H9 (cell line): ENCODE data around the gene CADPS2. TPM values are rescaled to one million over a fixed set of nuclear protein-coding genes. Genes with fewer than 3 reads are reported as not detected.

Source experiments
- DNase-seq: peaks from one replicate; pipeline ENCODE4 v3.0.0-alpha.2; 2017
- H2AFZ ChIP-seq: one replicate; pipeline ENCODE4 v1.6.1; 2013; ENCODE audit warnings: mild to moderate bottlenecking, low read length, control low read depth, moderate library complexity
- H2AK5ac ChIP-seq: 2 replicates; pipeline ENCODE4 v1.6.1; 2013; ENCODE audit warnings: low read length, control low read depth, mixed read lengths; ENCODE audit not compliant: insufficient read length
- H2BK120ac ChIP-seq: one replicate; pipeline ENCODE4 v1.6.1; 2013; ENCODE audit warnings: low read depth, mild to moderate bottlenecking, low read length, control low read depth, inconsistent platforms; ENCODE audit not compliant: poor library complexity, severe bottlenecking
- H2BK12ac ChIP-seq: 2 replicates; pipeline ENCODE4 v1.6.1; 2013; ENCODE audit warnings: low read length, control low read depth, mixed read lengths, low read depth; ENCODE audit not compliant: insufficient read length
- H2BK15ac ChIP-seq: 2 replicates; pipeline ENCODE4 v1.6.1; 2013; ENCODE audit warnings: low read depth, low read length, control low read depth
- H2BK20ac ChIP-seq: one replicate; pipeline ENCODE4 v1.6.1; 2013; ENCODE audit warnings: low read depth, mild to moderate bottlenecking, low read length, control low read depth, inconsistent platforms; ENCODE audit not compliant: poor library complexity, severe bottlenecking
- H2BK5ac ChIP-seq: 2 replicates; pipeline ENCODE4 v1.6.1; 2013; ENCODE audit warnings: low read length, control low read depth, mixed read lengths; ENCODE audit not compliant: insufficient read length
- H3K14ac ChIP-seq: 2 replicates; pipeline ENCODE4 v1.6.1; 2013; ENCODE audit warnings: low read length, control low read depth; ENCODE audit not compliant: insufficient read depth
- H3K18ac ChIP-seq: 2 replicates; pipeline ENCODE4 v1.6.1; 2013; ENCODE audit warnings: low read depth, mild to moderate bottlenecking, mixed read lengths, low read length, control low read depth; ENCODE audit not compliant: insufficient read length
- H3K23ac ChIP-seq: 2 replicates; pipeline ENCODE4 v1.6.1; 2013; ENCODE audit warnings: low read length, control low read depth, mixed read lengths, low read depth; ENCODE audit not compliant: insufficient read length
- H3K23me2 ChIP-seq: 2 replicates; pipeline ENCODE4 v1.6.1; 2013; ENCODE audit warnings: low read depth, mild to moderate bottlenecking, mixed read lengths, low read length, control low read depth; ENCODE audit not compliant: insufficient read length, poor library complexity, severe bottlenecking
- H3K27ac ChIP-seq: 2 replicates; pipeline ENCODE4 v1.5.1; 2013; ENCODE audit warnings: low read length, control low read depth, mixed read lengths, low read depth; ENCODE audit not compliant: insufficient read length
- H3K27me3 ChIP-seq: 2 replicates; pipeline ENCODE4 v1.6.1; 2013; ENCODE audit warnings: low read length, control low read depth, inconsistent platforms; ENCODE audit not compliant: insufficient read depth
- H3K4ac ChIP-seq: 2 replicates; pipeline ENCODE4 v1.6.1; 2013; ENCODE audit warnings: low read depth, mild to moderate bottlenecking, control low read depth, inconsistent platforms, low read length, moderate library complexity
- H3K4me1 ChIP-seq: 2 replicates; pipeline ENCODE4 v1.6.1; 2013; ENCODE audit warnings: low read length, control low read depth, inconsistent platforms; ENCODE audit not compliant: insufficient read depth
- H3K4me2 ChIP-seq: 2 replicates; pipeline ENCODE4 v1.6.1; 2013; ENCODE audit warnings: low read length, control low read depth, mixed read lengths; ENCODE audit not compliant: insufficient read length, insufficient read depth
- H3K56ac ChIP-seq: 2 replicates; pipeline ENCODE4 v1.6.1; 2013; ENCODE audit warnings: low read depth, mild to moderate bottlenecking, mixed read lengths, low read length, control low read depth; ENCODE audit not compliant: insufficient read length
- H3K79me1 ChIP-seq: 2 replicates; pipeline ENCODE4 v1.6.1; 2013; ENCODE audit warnings: low read depth, mild to moderate bottlenecking, moderate library complexity, low read length, control low read depth, inconsistent platforms; ENCODE audit not compliant: insufficient read depth, poor library complexity, severe bottlenecking
- H3K79me2 ChIP-seq: 2 replicates; pipeline ENCODE4 v1.6.1; 2013; ENCODE audit warnings: low read length, control low read depth, inconsistent platforms; ENCODE audit not compliant: insufficient read depth
- H3K9ac ChIP-seq: 2 replicates; pipeline ENCODE4 v1.6.1; 2013; ENCODE audit warnings: low read length, control low read depth, mixed read lengths; ENCODE audit not compliant: insufficient read length; ENCODE audit errors: extremely low read depth
- H3K9me3 ChIP-seq: one replicate; pipeline ENCODE4 v1.6.1; 2013; ENCODE audit warnings: low read depth, low read length, inconsistent platforms; ENCODE audit not compliant: control insufficient read depth
- H3T11ph ChIP-seq: one replicate; pipeline ENCODE4 v1.6.1; 2013; ENCODE audit warnings: mild to moderate bottlenecking, low read length, control low read depth, inconsistent platforms
- H4K20me1 ChIP-seq: one replicate; pipeline ENCODE4 v1.6.1; 2013; ENCODE audit not compliant: control insufficient read depth, insufficient read length, insufficient read depth
- H4K5ac ChIP-seq: 2 replicates; pipeline ENCODE4 v1.6.1; 2013; ENCODE audit warnings: low read depth, mild to moderate bottlenecking, mixed read lengths, low read length, control low read depth; ENCODE audit not compliant: insufficient read length
- H4K8ac ChIP-seq: replicated peaks from 2 replicates; pipeline ENCODE4 v1.6.1; 2013; ENCODE audit warnings: low read length, control low read depth, mixed read lengths, low read depth; ENCODE audit not compliant: insufficient read length
- H4K91ac ChIP-seq: 2 replicates; pipeline ENCODE4 v1.6.1; 2013; ENCODE audit warnings: low read depth, mild to moderate bottlenecking, moderate library complexity, mixed read lengths, low read length, control low read depth; ENCODE audit not compliant: insufficient read length
- H3K27ac Mint-ChIP-seq, 3 experiments: 2 replicates in 2 of 3; 3 replicates in 1 of 3; pipeline ENCODE4 v1.8.0; 2020 to 2021; ENCODE audit warnings: mixed read lengths in 3 of 3, mild to moderate bottlenecking in 1 of 3, moderate library complexity in 1 of 3
- H3K27me3 Mint-ChIP-seq: 2 replicates; pipeline ENCODE4 v1.8.0; 2021; ENCODE audit warnings: low read depth, mild to moderate bottlenecking, moderate library complexity, mixed read lengths
- H3K36me3 Mint-ChIP-seq, 3 experiments: 2 replicates in 2 of 3; 3 replicates in 1 of 3; pipeline ENCODE4 v1.8.0; 2020 to 2021; ENCODE audit warnings: low read depth in 3 of 3, mixed read lengths in 3 of 3; ENCODE audit not compliant: insufficient read depth in 1 of 3
- H3K4me1 Mint-ChIP-seq, 2 experiments: 2 replicates each; pipeline ENCODE4 v1.8.0; 2020; ENCODE audit warnings: mixed read lengths in 2 of 2
- H3K4me3 Mint-ChIP-seq, 2 experiments: 2 replicates in 1 of 2; 3 replicates in 1 of 2; pipeline ENCODE4 v1.8.0; 2020 to 2021; ENCODE audit warnings: mild to moderate bottlenecking in 2 of 2, mixed read lengths in 2 of 2, moderate library complexity in 1 of 2
- H3K9me3 Mint-ChIP-seq, 2 experiments: 2 replicates in 1 of 2; 3 replicates in 1 of 2; pipeline ENCODE4 v1.8.0; 2020; ENCODE audit warnings: mild to moderate bottlenecking in 2 of 2, mixed read lengths in 2 of 2, moderate library complexity in 1 of 2
- CTCF ChIP-seq: fragments of 200-600 bp; sonication (generic); conservative IDR thresholded peaks from 3 replicates; pipeline ENCODE4 v1.8.0; 2021; ENCODE audit warnings: antibody characterized with exemption, mild to moderate bottlenecking
- WGBS: extraction: QIAGEN DNeasy Blood & Tissue Kit; methylation state at CpG from one replicate; pipeline ENCODE4 v1.1.7; 2013; ENCODE audit warnings: missing lambda C conversion rate, low lambda C conversion rate, mixed read lengths; ENCODE audit not compliant: insufficient read length; ENCODE audit errors: extremely low coverage; 5-methylcytosine and 5-hydroxymethylcytosine counted together
- total RNA-seq: library from RNA; stranded (reverse); gene quantifications from 2 replicates; pipeline ENCODE4 v1.2.1, GENCODE V29; 2021

The CADPS2 gene
- total RNA-seq, 1 experiment from 2014 or later: 7.1 TPM

DNA sequence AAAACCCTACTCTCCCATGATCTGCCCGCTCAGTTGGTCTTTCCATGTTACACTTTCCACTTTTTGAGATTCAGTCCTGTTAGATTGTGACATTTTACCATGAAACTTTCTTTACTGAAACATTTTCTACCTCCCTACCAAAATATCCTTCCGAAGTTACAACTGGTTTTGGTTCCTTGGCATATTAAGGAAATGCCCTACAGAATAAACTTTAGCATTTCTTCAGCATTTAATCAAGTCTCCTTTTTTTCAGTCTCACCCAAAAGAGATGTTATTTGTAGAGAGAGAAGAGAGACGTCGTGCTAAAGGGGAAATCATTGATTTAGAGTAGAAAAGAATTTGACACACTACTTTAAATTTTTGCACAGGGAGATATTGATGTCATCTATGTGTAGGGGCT, 572.0 kb downstream of the CADPS2 start:
- WGBS: no CpG with 5 or more reads among the region's 4 CpGs
- no peak overlapping the region for H3K4me2 ChIP-seq
- no peak overlapping the region for H4K91ac ChIP-seq
- no peak for DNase-seq
- H3K14ac ChIP-seq: no peak overlapping the region
- no peak overlapping the region for H2BK120ac ChIP-seq
- peaks cover 0 to 3% of the 10 kb centered on the region in 2 experiments; a peak in 1 of 5 replicates for H3K9me3 Mint-ChIP-seq
- no peak overlapping the region for H4K8ac ChIP-seq
- H3K9me3 ChIP-seq: no peaks in the 10 kb centered on the region
- no peak overlapping the region for H2BK12ac ChIP-seq
- no peak overlapping the region for H3K18ac ChIP-seq
- H4K20me1 ChIP-seq: no peaks in the 10 kb centered on the region
- H3K56ac ChIP-seq: no peak overlapping the region
- no peak overlapping the region for H2AFZ ChIP-seq
- no peak overlapping the region for H2BK15ac ChIP-seq
- no peak overlapping the region for H3K27ac ChIP-seq
- H4K5ac ChIP-seq: no peak overlapping the region
- H3K4me3 Mint-ChIP-seq: no peak overlapping the region
- H3K79me2 ChIP-seq: no peaks in the 10 kb centered on the region; the same call in 1 of the 2 replicates
- H3K27me3 ChIP-seq: peaks cover 26% of the 10 kb centered on the region; the same call in 1 of the 2 replicates
- H2AK5ac ChIP-seq: no peak overlapping the region
- no peak for TF ChIP-seq CTCF
- H3K27ac Mint-ChIP-seq: no peak overlapping the region
- peaks cover 0 to 8% (median 6%) of the 10 kb centered on the region in 3 experiments; a peak in 6 of 7 replicates for H3K36me3 Mint-ChIP-seq
- no peak overlapping the region for H2BK5ac ChIP-seq
- H3K23ac ChIP-seq: no peak overlapping the region
- peaks cover 96% of the 10 kb centered on the region for H3K27me3 Mint-ChIP-seq
- H3K23me2 ChIP-seq: peaks cover 29% of the 10 kb centered on the region
- no peak overlapping the region for H3K9ac ChIP-seq
- H2BK20ac ChIP-seq: no peak overlapping the region
- H3T11ph ChIP-seq: no peak overlapping the region
- peaks cover 7% of the 10 kb centered on the region; the same call in 1 of the 2 replicates for H3K4me1 ChIP-seq
- no peaks in the 10 kb centered on the region for H3K79me1 ChIP-seq
- peaks cover 57 to 71% of the 10 kb centered on the region in 2 experiments for H3K4me1 Mint-ChIP-seq
- no peak overlapping the region for H3K4ac ChIP-seq
